HG03460 (cell line): Measurements from ENCODE around the gene LNPEP.

Experiments used
- ATAC-seq: cut with Tn5 transposase; IDR thresholded peaks from one replicate; pipeline ENCODE4 v1.9.1; 2021; ENCODE audit not compliant: unreplicated experiment

LNPEP gene

DNA sequence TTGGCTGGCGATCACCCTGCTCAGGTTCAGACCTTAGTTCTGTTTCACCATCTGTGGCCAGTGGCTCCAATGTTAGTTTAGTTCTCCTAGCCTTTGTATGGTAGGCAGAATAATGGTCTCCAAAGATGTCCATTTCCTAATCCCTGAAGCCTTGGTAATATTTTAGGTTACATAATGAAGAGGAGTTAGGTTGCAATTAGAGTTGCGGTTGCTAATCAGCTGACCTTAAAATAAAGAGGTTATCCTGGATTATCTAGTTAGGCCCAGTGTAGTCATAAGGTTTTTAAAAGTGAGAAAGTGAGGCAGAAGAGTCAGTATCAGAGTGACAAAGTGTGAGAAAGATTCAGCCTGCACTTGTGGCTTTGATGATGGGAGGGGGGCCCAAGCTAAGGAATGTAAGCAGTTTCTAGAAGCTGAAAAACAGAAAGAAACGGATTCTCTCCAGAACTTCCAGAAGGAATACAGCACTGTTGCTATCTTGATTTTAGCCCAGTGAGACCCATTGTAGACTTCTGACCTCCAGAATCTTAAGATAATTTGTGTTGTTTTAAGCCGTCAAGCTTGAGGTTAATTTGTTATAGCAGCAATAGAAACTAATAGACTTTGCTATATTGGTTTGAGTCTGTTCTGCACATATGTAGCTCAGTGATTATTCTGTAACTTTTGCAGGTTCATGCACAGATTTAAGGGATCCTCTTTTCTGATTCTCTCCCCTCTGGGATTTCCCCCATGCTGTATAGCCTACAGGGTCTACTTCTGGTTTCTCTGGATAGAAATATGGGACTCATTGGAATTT lies 21.6 kb downstream of the LNPEP start:
- peak; percentile 53 for ATAC-seq

DNA sequence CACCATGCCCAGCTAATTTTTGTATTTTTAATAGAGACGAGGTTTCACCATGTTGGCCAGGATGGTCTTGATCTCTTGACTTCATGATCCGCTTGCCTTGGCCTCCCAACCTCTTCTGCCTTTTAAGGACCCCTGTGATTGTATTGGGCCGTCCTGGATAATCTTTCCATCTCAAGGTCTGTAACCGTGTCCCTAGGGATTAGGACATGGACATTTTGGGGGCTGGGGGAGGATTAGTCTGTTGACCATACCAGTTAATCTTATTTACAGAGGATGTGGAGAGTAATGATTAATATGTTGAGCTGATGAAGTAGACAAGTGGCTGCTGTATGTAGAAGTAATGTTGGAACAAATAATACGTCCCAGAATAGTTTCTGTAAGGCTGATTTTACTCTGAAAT lies 23.1 kb downstream of the LNPEP start:
- no peak for ATAC-seq

DNA sequence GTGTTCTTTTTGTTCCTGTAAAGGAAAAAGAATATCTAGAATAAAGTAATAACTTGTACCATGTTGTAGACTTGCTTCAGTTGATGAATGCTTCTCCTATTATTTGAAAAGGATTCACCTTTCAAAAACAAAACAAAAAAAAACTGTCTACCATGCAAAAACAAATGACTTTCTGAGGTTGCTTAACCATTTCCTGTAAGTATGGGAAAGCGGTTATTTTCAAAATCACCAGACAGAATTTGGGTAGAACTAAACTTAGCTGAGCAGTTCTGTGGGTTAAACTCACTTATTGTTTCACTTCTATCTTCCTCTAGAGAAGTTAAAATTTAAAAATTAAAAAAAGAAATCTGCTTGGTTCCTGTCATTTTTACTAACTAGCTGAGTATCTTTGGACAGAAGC lies 25.2 kb downstream of the LNPEP start:
- ATAC-seq = peak; percentile 58

DNA sequence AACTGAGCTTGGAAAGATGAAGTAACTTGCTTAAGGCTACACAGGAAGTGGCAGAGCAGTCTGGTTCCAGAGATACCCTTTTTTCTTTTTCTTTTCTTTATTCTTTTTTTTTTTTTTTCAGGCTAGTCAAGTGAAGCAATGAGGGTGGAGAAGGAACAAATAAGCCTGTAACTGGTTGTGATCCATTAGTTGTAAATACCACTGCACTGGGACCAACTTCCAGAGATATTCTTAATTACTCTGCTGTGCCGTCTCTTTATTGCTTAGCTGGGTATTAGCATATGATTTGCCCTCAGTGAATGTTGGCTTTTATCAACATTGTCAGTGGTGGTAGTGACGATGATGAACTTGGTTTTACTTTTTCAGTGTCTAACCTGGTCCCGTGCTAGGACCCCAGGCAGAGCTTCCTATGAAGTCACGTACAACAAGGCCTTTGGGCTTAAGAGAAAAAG lies 26.7 kb downstream of the LNPEP start:
- ATAC-seq = no peak

DNA sequence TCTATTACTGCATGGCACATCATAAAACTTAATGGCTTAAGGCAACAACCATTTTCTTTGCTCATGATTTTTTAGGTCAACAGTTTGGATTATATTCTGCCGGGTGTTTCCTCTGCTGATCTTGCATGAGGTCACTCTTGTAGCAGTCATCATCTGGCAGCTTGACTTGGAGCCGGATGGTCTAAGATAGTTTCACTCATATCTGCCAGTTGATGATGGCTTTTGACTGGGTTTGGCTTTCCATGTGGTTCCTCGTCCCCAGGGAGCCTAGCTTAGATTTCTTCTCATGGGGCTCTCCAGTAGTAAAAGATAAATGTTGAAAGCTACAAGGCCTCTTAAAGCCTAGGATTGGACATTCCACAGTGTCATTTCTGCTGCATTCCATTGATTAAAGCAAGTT lies 27.4 kb downstream of the LNPEP start:
- ATAC-seq = peak; percentile 65

GRCh38 chr5:96966801-96967200 lies 30.9 kb downstream of the LNPEP start:
- ATAC-seq = no peak

DNA sequence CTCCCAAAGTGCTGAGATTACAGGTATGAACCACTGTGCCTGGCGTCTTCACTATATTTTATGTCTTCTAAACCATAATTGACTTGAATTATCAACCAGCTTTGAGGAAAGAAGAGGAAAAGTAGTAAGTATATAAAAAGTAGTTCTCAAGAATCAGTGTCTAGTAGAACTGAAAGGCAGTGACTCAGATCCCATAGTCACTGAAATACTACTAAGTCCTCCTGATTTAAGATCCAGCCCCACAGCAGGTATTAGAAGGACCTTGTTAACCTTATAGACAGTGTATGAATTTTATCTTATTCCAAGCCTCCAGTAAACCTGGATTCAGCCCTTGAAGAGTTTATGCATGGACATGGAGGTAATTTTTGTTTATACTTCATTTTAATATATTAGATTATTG lies 31.5 kb downstream of the LNPEP start:
- ATAC-seq = no peak

DNA sequence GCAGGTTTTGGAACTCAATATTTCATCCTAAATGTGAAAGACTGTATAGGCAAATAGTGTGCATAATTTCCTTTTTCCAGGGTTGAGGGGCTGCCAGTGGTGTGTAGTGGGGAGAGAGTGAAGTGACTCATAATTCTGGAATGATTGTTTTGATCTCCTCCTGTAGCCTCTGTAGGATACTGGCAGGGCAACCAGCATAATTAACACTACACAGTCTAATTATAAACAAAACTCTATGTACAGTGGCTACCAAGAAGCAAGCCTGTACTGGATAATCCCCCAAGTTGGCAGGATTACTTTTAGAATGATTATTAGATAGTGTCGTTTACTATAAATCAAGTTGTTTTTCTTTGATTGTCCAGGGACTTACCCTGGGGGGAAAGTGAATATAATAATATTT lies 32.2 kb downstream of the LNPEP start:
- ATAC-seq = no peak

DNA sequence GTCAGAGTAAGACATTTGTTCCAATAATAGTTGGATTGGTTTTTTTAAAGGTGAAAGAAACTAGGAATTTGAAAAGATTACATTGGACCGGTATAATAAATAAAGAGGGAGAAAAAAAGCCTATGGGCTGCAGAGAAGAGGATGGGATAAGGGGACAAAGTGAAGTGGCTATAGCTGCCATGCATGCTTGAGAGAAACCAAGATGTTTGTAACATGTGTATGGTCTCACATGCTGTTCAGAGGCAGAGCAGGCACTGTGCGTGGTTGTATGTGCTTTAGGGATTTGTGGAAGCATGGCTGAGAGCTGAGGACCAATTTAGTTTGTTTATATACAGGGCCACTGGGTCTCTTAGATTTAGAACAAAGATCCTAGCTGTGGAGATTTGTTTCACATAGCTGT lies 32.7 kb downstream of the LNPEP start:
- ATAC-seq = no peak

- no peak for ATAC-seq
Measured at GRCh38 chr5:96969366-96969765, 33.5 kb downstream of the LNPEP start.

- ATAC-seq = no peak
Measured at GRCh38 chr5:96972599-96973334, 36.9 kb downstream of the LNPEP start.

DNA sequence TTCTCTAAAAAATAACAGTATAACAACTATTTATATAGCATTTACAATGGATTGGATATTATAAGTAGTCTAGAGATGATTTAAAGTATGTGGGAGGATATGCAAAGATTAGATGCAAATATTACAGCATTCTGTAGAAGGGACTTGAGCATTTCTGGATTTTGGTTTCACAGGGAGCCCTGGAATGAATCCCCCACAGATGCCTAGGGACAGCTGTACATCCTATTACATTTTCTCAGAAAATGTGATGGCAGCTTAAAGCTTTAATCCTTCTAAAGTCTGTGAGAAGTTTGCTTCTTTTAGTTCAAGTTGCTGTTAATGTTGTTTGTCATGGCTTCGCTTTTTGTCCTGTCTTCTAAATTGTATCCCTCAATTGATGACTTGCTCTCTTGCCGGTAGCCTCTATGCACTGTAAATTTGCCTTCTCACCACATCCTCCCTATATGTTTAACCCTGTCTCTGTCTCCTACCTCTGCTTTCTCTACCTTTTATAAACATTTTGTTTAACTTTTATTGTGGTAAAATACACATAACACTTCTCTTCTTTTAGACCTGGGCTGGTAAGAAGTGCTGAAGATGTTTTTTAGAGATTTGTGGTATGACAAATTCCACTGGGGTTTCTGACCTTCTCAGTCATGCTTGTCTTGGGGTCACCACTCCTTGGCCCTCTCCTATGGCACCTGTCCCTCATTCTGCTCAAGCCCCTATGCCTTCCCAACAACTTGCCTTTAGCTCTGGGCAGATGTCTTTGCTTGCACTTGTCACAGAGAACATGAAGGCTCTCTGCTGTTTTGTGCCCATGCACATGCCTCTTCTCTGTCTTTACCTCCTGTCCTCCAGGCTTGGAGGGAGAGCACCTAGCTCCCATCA lies 37.9 kb downstream of the LNPEP start:
- ATAC-seq = peak; percentile 56

DNA sequence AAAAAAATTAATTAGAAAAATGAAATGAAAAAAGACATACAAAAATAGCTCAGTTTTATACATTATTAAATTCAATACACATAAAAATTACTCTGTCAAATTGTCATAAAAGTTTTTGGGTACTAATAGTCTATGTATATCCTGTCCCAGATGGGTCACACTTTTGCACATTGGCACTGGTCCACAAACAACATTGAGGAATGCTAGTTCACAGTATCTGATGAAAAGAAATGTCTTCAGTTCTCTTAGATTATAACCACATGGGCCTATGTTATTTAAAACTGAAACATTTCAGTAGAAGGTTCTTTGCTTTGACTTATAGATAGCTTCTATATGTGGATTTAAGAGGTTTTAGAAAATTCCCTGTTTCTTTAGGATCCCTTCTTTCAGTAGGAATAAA lies 39.8 kb downstream of the LNPEP start:
- no peak for ATAC-seq

DNA sequence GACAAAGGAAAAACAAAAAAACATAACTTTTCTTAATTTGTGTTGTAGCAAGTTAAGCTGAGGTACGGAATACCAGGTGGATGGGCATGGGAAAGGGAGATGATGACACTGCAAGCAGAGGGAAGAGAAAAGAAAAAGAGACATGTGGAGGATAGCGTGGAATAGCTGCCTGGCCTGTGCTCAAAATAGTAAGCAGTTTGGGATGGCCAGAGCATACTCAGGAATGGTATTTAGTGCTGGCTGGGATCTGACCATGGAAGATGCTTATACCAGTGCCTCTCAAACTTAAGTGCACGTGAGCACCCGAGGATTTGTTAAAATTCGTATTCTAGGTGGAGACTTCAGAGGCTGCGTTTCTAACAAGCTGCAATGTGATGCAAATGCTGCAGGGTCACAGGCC lies 41.3 kb downstream of the LNPEP start:
- ATAC-seq = no peak

DNA sequence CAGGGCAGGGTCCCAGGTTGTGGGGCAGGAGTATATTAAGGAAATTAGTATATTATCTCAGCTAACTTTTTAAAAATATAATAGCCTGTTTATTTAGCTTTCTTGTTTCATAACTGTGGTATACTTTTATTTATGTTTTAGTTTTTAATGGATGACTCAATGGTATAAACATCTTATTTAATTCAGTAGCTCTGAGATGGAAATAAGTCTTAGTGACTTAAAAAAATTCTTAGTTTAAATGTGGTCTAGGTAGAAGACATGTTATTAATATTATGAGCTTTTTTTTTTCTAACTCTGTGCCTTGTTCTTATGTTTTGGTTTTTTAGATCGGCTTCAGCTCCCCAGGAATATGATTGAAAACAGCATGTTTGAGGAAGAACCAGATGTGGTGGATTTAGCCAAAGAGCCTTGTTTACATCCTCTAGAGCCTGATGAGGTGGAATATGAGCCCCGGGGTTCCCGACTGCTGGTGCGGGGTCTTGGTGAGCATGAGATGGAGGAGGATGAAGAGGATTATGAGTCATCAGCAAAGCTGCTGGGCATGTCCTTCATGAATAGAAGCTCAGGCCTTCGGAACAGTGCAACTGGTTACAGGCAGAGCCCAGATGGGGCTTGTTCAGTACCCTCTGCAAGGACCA lies 43.1 kb downstream of the LNPEP start:
- ATAC-seq = no peak

- no peak for ATAC-seq
Measured at GRCh38 chr5:96984506-96985192, 48.8 kb downstream of the LNPEP start.

DNA sequence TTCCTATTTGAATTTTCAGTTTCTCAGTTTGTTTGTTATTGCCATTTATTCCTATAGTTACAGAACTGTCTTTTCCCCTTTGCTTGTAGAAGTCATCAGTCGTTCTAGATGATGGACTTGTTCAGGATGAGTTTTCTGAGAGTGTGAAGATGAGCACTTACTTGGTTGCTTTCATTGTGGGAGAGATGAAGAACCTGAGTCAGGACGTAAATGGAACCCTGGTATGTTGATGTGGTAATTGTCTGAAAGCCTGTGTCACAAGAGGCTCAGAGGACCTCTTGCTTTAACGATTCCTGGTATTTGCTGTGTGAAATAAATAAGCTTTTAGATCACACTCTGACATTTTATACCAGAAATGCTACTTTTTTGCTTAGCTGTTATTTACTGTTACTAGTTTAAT lies 50.6 kb downstream of the LNPEP start:
- no peak for ATAC-seq

GRCh38 chr5:96990102-96990501 lies 54.2 kb downstream of the LNPEP start:
- ATAC-seq = no peak

DNA sequence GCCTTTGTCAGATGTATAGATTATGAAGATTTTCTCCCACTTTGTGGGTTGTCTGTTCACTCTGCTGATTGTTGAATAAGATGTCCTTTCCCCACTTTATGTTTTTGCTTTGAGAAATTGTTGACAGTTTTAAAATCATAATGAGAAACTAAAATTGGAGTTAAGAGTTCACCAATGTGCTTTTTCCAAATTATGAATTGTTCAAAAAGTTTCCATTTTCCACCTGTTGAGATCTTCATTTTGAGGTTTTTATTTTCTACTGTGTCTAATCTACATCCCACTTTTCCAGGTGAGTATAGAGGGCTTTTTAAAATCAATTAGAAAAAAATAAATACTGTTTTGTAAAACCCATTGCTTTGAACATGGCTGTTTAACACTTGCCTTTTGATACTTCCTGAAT lies 55.8 kb downstream of the LNPEP start:
- ATAC-seq = no peak

DNA sequence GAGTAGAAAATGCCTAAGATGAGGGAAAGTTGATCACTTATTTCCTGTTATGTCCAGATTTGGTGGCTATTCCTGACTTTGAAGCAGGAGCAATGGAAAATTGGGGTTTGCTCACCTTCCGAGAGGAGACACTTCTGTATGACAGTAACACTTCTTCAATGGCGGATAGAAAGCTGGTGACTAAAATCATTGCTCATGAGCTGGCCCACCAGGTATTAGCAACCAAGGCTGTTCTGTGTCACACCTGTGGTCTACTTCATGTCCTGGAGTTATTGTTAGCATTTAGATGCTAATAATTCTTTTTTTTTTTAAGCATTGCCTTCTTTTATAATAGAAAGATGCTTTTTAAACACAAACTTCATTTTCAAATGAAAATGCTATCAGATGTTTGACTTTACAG lies 57.9 kb downstream of the LNPEP start:
- no peak for ATAC-seq
